ENCODE results near the gene MOV10L1. TPM values are rescaled to one million over a fixed set of nuclear protein-coding genes. Genes with fewer than 3 reads are reported as not detected.

MOV10L1 gene
- total and polyA plus RNA-seq, 10 donors, result 0.10 to 0.37 (median 0.15) TPM; not detected in 7

GRCh38 chr22:50176850-50177536 is 87.2 kb downstream of the MOV10L1 start:
- DNase-seq, result peak; percentile 74
- TF ChIP-seq, protein P1, sequence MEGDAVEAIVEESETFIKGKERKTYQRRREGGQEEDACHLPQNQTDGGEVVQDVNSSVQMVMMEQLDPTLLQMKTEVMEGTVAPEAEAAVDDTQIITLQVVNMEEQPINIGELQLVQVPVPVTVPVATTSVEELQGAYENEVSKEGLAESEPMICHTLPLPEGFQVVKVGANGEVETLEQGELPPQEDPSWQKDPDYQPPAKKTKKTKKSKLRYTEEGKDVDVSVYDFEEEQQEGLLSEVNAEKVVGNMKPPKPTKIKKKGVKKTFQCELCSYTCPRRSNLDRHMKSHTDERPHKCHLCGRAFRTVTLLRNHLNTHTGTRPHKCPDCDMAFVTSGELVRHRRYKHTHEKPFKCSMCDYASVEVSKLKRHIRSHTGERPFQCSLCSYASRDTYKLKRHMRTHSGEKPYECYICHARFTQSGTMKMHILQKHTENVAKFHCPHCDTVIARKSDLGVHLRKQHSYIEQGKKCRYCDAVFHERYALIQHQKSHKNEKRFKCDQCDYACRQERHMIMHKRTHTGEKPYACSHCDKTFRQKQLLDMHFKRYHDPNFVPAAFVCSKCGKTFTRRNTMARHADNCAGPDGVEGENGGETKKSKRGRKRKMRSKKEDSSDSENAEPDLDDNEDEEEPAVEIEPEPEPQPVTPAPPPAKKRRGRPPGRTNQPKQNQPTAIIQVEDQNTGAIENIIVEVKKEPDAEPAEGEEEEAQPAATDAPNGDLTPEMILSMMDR (IDR thresholded peaks at IDR 0.05 in 8 of 11, conservative IDR thresholded peaks at IDR 0.05 in 3 of 11), result no peak
- Histone ChIP-seq H3K27ac (no peak overlapping the region), H3K4me1 (peaks cover 0 to 44% (median 14%) of the 10 kb centered on the region in 6 donors), H3K36me3 (no peaks in the 10 kb centered on the region), H3K9me3 (no peaks in the 10 kb centered on the region), H3K27me3 (replicated peaks in 1 of 7) (peaks cover 0 to 80% (median 29%) of the 10 kb centered on the region in 7 donors), H3K4me3 (no peak overlapping the region)
- 95 to 97% (median 96%) methylated on average over 76 of the region's 76 CpGs for WGBS, 5 donors
- intact Hi-C loops (cut with DNase I; ENCODE audit: low total_unique reads), result no loop called here

DNA sequence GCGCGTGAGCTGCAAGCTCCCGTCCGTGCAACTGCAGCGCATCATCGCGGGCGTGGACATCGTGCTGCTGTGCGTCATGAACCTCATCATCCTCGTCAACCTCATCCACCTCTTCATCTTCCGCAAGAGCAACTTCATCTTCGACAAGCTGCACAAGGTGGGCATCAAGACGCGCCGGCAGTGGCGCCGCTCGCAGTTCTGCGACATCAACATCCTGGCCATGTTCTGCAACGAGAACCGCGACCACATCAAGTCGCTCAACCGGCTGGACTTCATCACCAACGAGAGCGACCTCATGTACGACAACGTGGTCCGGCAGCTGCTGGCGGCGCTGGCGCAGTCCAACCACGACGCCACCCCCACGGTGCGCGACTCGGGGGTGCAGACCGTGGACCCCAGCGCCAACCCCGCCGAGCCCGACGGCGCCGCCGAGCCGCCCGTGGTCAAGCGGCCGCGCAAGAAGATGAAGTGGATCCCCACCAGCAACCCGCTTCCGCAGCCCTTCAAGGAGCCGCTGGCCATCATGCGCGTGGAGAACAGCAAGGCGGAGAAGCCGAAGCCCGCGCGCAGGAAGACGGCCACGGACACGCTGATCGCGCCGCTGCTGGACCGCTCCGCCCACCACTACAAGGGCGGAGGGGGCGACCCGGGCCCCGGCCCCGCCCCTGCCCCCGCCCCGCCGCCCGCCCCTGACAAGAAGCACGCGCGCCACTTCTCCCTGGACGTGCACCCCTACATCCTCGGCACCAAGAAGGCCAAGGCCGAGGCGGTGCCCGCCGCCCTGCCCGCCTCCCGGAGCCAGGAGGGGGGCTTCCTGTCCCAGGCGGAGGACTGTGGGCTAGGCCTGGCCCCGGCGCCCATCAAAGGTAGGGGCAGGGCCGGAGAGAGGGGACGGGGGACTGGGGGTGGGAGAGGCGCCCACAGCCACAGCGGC is 88.0 kb downstream of the MOV10L1 start:
- H3K9me3 ChIP-seq, result no peaks in the 10 kb centered on the region
- no peak overlapping the region for H3K4me3 ChIP-seq
- peak overlapping the region in 1 of 8 donors; percentile 2 for H3K27ac ChIP-seq
- WGBS, 5 donors, result 54 to 80% (median 72%) methylated on average over 54 to 98 of the region's 98 CpGs
- intact Hi-C loops (cut with DNase I; ENCODE audit: low total_unique reads), result no loop called here
- H3K4me1 ChIP-seq, result peaks cover 0 to 36% (median 14%) of the 10 kb centered on the region in 6 donors
- DNase-seq, result peak; percentile 81
- H3K27me3 ChIP-seq (replicated peaks in 1 of 7), result peaks cover 0 to 72% (median 24%) of the 10 kb centered on the region in 7 donors
- TF ChIP-seq POLR2AphosphoS5 (IDR thresholded peaks at IDR 0.05), result peak; percentile 53 to 82 (median 69)
- TF ChIP-seq, protein P1 (IDR thresholded peaks at IDR 0.05 in 8 of 11, conservative IDR thresholded peaks at IDR 0.05 in 3 of 11), result no peak
- no peak for TF ChIP-seq POLR2A (IDR thresholded peaks at IDR 0.05)
- no peaks in the 10 kb centered on the region for H3K36me3 ChIP-seq

DNA sequence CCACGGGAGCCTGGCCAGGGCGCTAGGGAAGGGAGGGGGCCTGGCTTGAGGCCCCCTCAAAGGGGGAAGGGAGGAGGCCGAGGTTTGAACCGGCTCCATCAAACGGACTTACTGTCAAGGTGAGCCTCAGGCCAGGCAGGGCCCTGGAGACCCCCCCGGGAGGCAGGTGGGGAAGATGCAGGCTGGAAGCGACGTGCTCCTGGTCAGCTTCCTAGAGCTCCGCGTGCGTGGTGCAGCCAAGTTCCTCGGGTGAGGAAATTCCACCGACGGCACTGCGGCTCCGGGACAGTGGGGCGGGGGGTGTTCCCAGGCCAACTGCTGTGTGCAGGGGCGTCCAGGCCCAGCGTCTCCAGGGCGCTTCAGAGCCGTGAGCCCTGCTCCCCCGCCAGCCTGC is 88.7 kb downstream of the MOV10L1 start:
- H3K9me3 ChIP-seq, result no peaks in the 10 kb centered on the region
- H3K27me3 ChIP-seq (replicated peaks in 1 of 7), result peaks cover 0 to 66% (median 23%) of the 10 kb centered on the region in 7 donors
- no peak for TF ChIP-seq POLR2AphosphoS5 (IDR thresholded peaks at IDR 0.05)
- TF ChIP-seq, protein P1 (IDR thresholded peaks at IDR 0.05 in 8 of 11, conservative IDR thresholded peaks at IDR 0.05 in 3 of 11), result no peak
- TF ChIP-seq POLR2A (IDR thresholded peaks at IDR 0.05), result no peak
- DNase-seq, result peak; percentile 75
- H3K36me3 ChIP-seq, result no peaks in the 10 kb centered on the region
- H3K4me3 ChIP-seq, result no peak overlapping the region
- H3K4me1 ChIP-seq, result peaks cover 0 to 35% (median 9%) of the 10 kb centered on the region in 6 donors
- WGBS, 5 donors, result 31 to 69% (median 56%) methylated on average over 12 to 22 of the region's 22 CpGs
- H3K27ac ChIP-seq, result peak overlapping the region in 1 of 8 donors; percentile 2
- intact Hi-C loops (cut with DNase I; ENCODE audit: low total_unique reads), result no loop called here

All from spleen (tissue), 11 donors.